K562 treated with DMSO at 1 percent for 12 hours (cell line): ENCODE data around the gene ELOA2. TPM values are rescaled to one million over a fixed set of nuclear protein-coding genes. Genes with fewer than 3 reads are reported as not detected.

ENCODE experiments used
- total RNA-seq: library from RNA; unstranded; fragments of 300-600 nt; gene quantifications from 2 replicates; pipeline ENCODE4 v1.2.3, GENCODE V29; 2022; ENCODE audit not compliant: insufficient read depth

ELOA2 gene
- not detected in 2 replicates for total RNA-seq

GRCh38 chr18:47035156-47035671 lies at the start of gene ELOA2:
Gene ELOA2, minus strand, starts transcription at chr18:47035621. Its CDS starts 357 bp downstream, at chr18:47035264.

Other genes starting within 250 kb of the ELOA2 start
- gene PIAS2, start 118.1 kb downstream of the ELOA2 start, total RNA-seq, result 3.8 and 12.1 TPM in 2 replicates
- gene KATNAL2, start 118.0 kb downstream of the ELOA2 start, total RNA-seq, result 1.6 TPM in 1 of 2 replicates, not detected in the other
- 12.9 and 31.1 TPM in 2 replicates for gene HDHD2, start 114.9 kb upstream of the ELOA2 start, total RNA-seq
- gene IER3IP1, start 140.7 kb upstream of the ELOA2 start, total RNA-seq, result 7.3 and 14.1 TPM in 2 replicates
- not detected in 2 replicates for gene SKOR2, start 216.0 kb upstream of the ELOA2 start, total RNA-seq